GM13977 (cell line): ENCODE results near the gene CDC42EP5.

ENCODE experiments used
- DNase-seq: peaks from one replicate; pipeline ENCODE4 v3.0.0; 2012; ENCODE audit warnings: low spot score
- CTCF ChIP-seq: IDR thresholded peaks from 2 replicates; pipeline ENCODE4 v1.5.1; 2012; ENCODE audit warnings: mild to moderate bottlenecking, control low read depth; ENCODE audit not compliant: insufficient read depth; ENCODE audit errors: extremely low read depth, missing control alignments
- in situ Hi-C: fragments of 300-500 bp; cut with MboI; formaldehyde crosslinking; loops from one replicate; pipeline ENCODE4 v1.12.0; 2022; ENCODE audit warnings: low sequenced_read_pairs, low pct_unique_long_range_greater_than_20kb, mixed read lengths, inconsistent platforms; ENCODE audit not compliant: unreplicated experiment

CDC42EP5 gene

DNA sequence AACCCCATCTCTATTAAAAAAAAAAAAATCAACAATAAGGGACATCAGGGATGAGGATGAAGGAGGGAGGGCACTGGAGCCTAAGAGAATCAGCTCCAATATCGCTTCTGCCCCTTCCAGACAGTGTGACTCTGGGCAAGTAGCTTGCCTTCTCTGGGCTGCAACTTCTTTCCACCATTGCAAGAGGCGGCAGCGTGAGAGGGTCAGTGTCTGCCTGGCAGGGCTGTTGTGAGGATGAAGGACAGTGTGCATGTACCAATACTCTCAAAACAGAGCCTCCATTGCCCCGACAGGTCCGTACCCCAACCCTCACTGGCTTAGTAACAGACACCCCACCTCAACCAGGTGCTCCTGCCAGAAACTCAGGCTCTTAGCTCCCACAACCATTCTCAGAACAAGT is 39.4 kb downstream of the CDC42EP5 start:
- no peak for DNase-seq
- in situ Hi-C loops, result no loop called here
- TF ChIP-seq CTCF, result no peak

DNA sequence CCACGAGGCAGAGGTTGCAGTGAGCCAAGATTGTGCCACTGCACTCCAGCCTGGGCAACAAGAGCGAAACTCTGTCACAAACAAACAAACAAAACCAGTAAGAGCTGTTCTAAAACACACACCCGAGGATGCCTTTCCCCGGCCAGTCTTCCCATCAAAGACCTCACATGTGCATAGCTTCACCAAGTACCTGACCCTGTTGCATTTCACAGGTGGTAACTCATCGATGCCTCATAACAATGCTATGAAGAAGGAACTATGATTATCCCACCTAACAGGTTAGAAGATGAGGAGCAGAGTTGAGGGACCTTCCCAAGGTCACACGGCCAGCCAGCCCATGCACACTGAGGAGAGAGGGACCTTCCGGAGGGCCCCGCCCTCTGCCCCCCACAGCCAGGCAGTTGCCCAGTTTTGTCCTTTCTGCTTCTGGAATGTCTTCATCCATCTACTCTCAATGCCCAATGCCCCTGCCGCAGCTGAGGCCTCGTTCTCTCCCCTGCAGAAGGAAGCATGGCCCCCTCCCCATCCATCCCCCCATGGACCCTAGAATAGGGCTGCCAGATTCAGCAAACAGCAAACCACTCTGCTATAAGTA is 40.9 kb downstream of the CDC42EP5 start:
- in situ Hi-C loops, result no loop called here
- no peak for DNase-seq
- TF ChIP-seq CTCF, result no peak

DNA sequence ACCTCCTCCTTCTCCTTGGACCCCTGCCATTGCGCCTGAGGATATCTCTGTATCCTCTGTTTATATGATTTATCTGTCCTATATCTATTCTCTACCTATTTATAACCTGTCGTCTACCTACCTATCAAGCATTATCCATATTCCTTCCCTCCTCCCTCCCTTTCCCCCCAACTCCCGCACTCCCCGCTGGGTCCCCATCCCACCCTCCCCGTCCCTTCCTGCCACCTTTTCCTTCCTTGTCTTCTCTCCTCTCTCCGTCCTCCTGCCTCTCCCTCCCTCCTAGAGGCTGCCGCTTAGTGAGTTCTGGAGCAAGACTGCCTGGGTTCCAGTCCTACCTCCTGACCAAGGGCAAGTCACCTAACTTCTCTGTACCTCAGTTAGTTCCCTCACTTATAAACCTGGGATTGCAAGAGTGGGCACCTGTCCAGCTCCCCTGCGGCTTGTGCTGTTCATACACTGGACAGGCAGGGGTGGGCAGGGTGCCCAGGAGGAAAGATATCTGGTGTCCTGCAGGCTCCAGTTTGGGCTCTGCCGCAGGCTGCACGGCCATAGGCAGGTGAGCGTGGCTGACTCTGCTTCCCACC is 41.7 kb downstream of the CDC42EP5 start:
- no peak for TF ChIP-seq CTCF
- no peak for DNase-seq
- in situ Hi-C loops, result no loop called here

GRCh38 chr19:54430306-54431254 is 42.5 kb downstream of the CDC42EP5 start:
- TF ChIP-seq CTCF, result no peak
- DNase-seq, result peak; percentile 82
- in situ Hi-C loops, result no loop called here

GRCh38 chr19:54429545-54430227 is 43.4 kb downstream of the CDC42EP5 start:
- no peak for TF ChIP-seq CTCF
- in situ Hi-C loops, result no loop called here
- no peak for DNase-seq

GRCh38 chr19:54429176-54429495 is 44.0 kb downstream of the CDC42EP5 start:
- no peak for TF ChIP-seq CTCF
- in situ Hi-C loops, result no loop called here
- DNase-seq, result no peak
